ENCODE measurements around the gene UGT1A4.

- TF ChIP-seq CTCF (IDR thresholded peaks at IDR 0.05 in 4 of 5, conservative IDR thresholded peaks at IDR 0.05 in 1 of 5) (no peak), POLR2A (IDR thresholded peaks at IDR 0.05) (no peak)
Measured at GRCh38 chr2:233746475-233747282, 28.1 kb downstream of the UGT1A4 start.

Measured in gastrocnemius medialis (tissue), 4 donors.